H1 (cell line): ENCODE measurements around the gene FIZ1. TPM values are rescaled to one million over a fixed set of nuclear protein-coding genes. Genes with fewer than 3 reads are reported as not detected.
A peak's percentile ranks its signal among the peaks of the same experiment; 100 is the strongest.

ENCODE experiments used
- CTCF ChIA-PET: fragments of 300-600 bp; sonication (Branson Sonifier 250); formaldehyde crosslinking; loops from one replicate; lab custom pipeline; 2021; ENCODE audit not compliant: partially characterized antibody; lab: Charles Lee
- POLR2A ChIA-PET: fragments of 300-600 bp; sonication (Branson Sonifier 250); formaldehyde crosslinking; loops from one replicate; lab custom pipeline; 2021; ENCODE audit warnings: inconsistent platforms; ENCODE audit not compliant: partially characterized antibody; lab: Charles Lee
- DNase-seq, 2 experiments: peaks; one replicate each; pipeline versions ENCODE4 v3.0.0 to v3.0.0-alpha.2; 2010 to 2022; ENCODE audit warnings: low spot score in 2 of 2, low read depth in 1 of 2, mixed read lengths in 1 of 2
- FAIRE-seq: peaks from 2 replicates; lab custom pipeline; 2011; peaks lifted over from hg19 to GRCh38; lab: Jason Lieb, UNC
- H2AFZ ChIP-seq: 2 replicates; pipeline ENCODE4 v1.8.1; 2012; ENCODE audit warnings: low read length, inconsistent platforms
- H2AK5ac ChIP-seq: 2 replicates; pipeline ENCODE4 v1.6.1; 2013; ENCODE audit warnings: low read depth, low read length
- H2BK120ac ChIP-seq: replicated peaks from 2 replicates; pipeline ENCODE3; 2013; ENCODE audit warnings: low read depth, low read length, inconsistent platforms
- H2BK12ac ChIP-seq: 2 replicates; pipeline ENCODE4 v1.6.1; 2013; ENCODE audit warnings: low read depth, low read length
- H2BK15ac ChIP-seq: 2 replicates; pipeline ENCODE4 v1.6.1; 2013; ENCODE audit warnings: low read length
- H2BK20ac ChIP-seq: 2 replicates; pipeline ENCODE4 v1.6.1; 2013; ENCODE audit warnings: low read length
- H2BK5ac ChIP-seq: 2 replicates; pipeline ENCODE4 v1.6.1; 2013; ENCODE audit warnings: low read depth, low read length
- H3K14ac ChIP-seq: 2 replicates; pipeline ENCODE4 v1.6.1; 2013; ENCODE audit warnings: inconsistent platforms; ENCODE audit not compliant: insufficient read length
- H3K18ac ChIP-seq: 2 replicates; pipeline ENCODE4 v1.6.1; 2013; ENCODE audit warnings: low read length; ENCODE audit errors: extremely low read depth
- H3K23ac ChIP-seq: 2 replicates; pipeline ENCODE4 v1.6.1; 2013; ENCODE audit warnings: inconsistent platforms; ENCODE audit not compliant: insufficient read length
- H3K23me2 ChIP-seq: 2 replicates; pipeline ENCODE4 v1.6.1; 2013; ENCODE audit warnings: low read depth, low read length
- H3K27ac ChIP-seq: 2 replicates; pipeline ENCODE4 v1.6.1; 2011; ENCODE audit warnings: low read depth, low read length, inconsistent platforms
- H3K27me3 ChIP-seq, 4 experiments: replicated peaks in 1 of 4; 1 replicate in 1 of 4; 2 replicates in 3 of 4; pipeline versions ENCODE4 v1.6.1 to v1.8.1; 2011 to 2013; ENCODE audit warnings: low read length in 3 of 4, mild to moderate bottlenecking in 3 of 4, inconsistent platforms in 2 of 4, mixed read lengths in 2 of 4, moderate library complexity in 1 of 4; ENCODE audit not compliant: control insufficient read depth in 3 of 4, insufficient read depth in 3 of 4; ENCODE audit errors: extremely low read depth in 1 of 4
- H3K36me3 ChIP-seq, 4 experiments: 2 replicates each; pipeline versions ENCODE4 v1.6.1 to v1.8.1; 2011 to 2013; ENCODE audit warnings: mild to moderate bottlenecking in 4 of 4, low read length in 3 of 4, moderate library complexity in 2 of 4, control low read depth in 1 of 4, inconsistent platforms in 1 of 4; ENCODE audit not compliant: insufficient read depth in 4 of 4, control insufficient read depth in 2 of 4
- H3K4ac ChIP-seq: replicated peaks from 2 replicates; pipeline ENCODE3; 2013; ENCODE audit warnings: low read length, low read depth, mixed read lengths, inconsistent platforms; ENCODE audit not compliant: insufficient read length
- H3K4me1 ChIP-seq, 4 experiments: replicated peaks in 1 of 4; 1 replicate in 1 of 4; 2 replicates in 3 of 4; pipeline versions ENCODE4 v1.6.1 to v1.8.1; 2011 to 2013; ENCODE audit warnings: low read length in 3 of 4, inconsistent platforms in 2 of 4, mixed read lengths in 1 of 4; ENCODE audit not compliant: insufficient read depth in 4 of 4, control insufficient read depth in 3 of 4
- H3K4me2 ChIP-seq, 2 experiments: 2 replicates each; pipeline versions ENCODE4 v1.6.1 to v1.8.1; 2011 to 2013; ENCODE audit warnings: low read depth in 2 of 2, low read length in 2 of 2, control low read depth in 1 of 2, inconsistent platforms in 1 of 2, mild to moderate bottlenecking in 1 of 2; ENCODE audit not compliant: insufficient read depth in 1 of 2
- H3K4me3 ChIP-seq, 4 experiments: fragments of 200-600, 300-600 bp in 1 of 4; sonication (generic), shearing (Covaris generic), sonication (Bioruptor Twin) in 1 of 4; 2 replicates each; pipeline versions ENCODE4 v1.5.1 to v1.8.1; 2011 to 2016; ENCODE audit warnings: low read length in 4 of 4, low read depth in 3 of 4, control low read depth in 2 of 4, inconsistent platforms in 2 of 4, mild to moderate bottlenecking in 2 of 4, mixed read lengths in 1 of 4, moderate library complexity in 1 of 4; ENCODE audit not compliant: insufficient read depth in 2 of 4; ENCODE audit errors: extremely low read depth in 1 of 4
- H3K56ac ChIP-seq: replicated peaks from 2 replicates; pipeline ENCODE3; 2013; ENCODE audit warnings: low read depth, mild to moderate bottlenecking, mixed read lengths, low read length, inconsistent platforms; ENCODE audit not compliant: insufficient read length
- H3K79me1 ChIP-seq: 2 replicates; pipeline ENCODE4 v1.6.1; 2013; ENCODE audit warnings: low read depth, low read length, control low read depth
- H3K79me2 ChIP-seq, 2 experiments: 2 replicates each; pipeline versions ENCODE4 v1.6.1 to v1.8.1; 2012 to 2013; ENCODE audit warnings: low read length in 2 of 2, mild to moderate bottlenecking in 2 of 2, inconsistent platforms in 1 of 2; ENCODE audit not compliant: insufficient read depth in 2 of 2, control insufficient read depth in 1 of 2
- H3K9ac ChIP-seq, 4 experiments: replicated peaks in 1 of 4; 1 replicate in 1 of 4; 2 replicates in 3 of 4; pipeline versions ENCODE4 v1.6.1 to v1.8.1; 2011 to 2013; ENCODE audit warnings: low read depth in 3 of 4, low read length in 3 of 4, control low read depth in 2 of 4, mild to moderate bottlenecking in 2 of 4, moderate library complexity in 2 of 4, inconsistent platforms in 1 of 4; ENCODE audit errors: extremely low read depth in 1 of 4
- H3K9me3 ChIP-seq, 2 experiments: 2 replicates each; pipeline versions ENCODE4 v1.6.1 to v1.8.1; 2012 to 2013; ENCODE audit warnings: mild to moderate bottlenecking in 2 of 2, moderate library complexity in 2 of 2, control low read depth in 1 of 2, inconsistent platforms in 1 of 2, low read depth in 1 of 2, low read length in 1 of 2, mixed read lengths in 1 of 2; ENCODE audit not compliant: insufficient read depth in 2 of 2
- H4K20me1 ChIP-seq, 2 experiments: replicated peaks in 1 of 2; 2 replicates each; pipeline versions ENCODE3 to v1.8.1; 2011 to 2013; ENCODE audit warnings: inconsistent platforms in 2 of 2, low read length in 2 of 2, mild to moderate bottlenecking in 1 of 2; ENCODE audit not compliant: insufficient read depth in 2 of 2, control insufficient read depth in 1 of 2
- H4K5ac ChIP-seq: 2 replicates; pipeline ENCODE4 v1.6.1; 2013; ENCODE audit warnings: low read length, low read depth, mixed read lengths, inconsistent platforms; ENCODE audit not compliant: insufficient read length
- H4K8ac ChIP-seq: 2 replicates; pipeline ENCODE4 v1.8.0; 2013; ENCODE audit warnings: mild to moderate bottlenecking, moderate library complexity, low read length, inconsistent platforms; ENCODE audit not compliant: insufficient read depth; ENCODE audit errors: extremely low read depth
- H4K91ac ChIP-seq: replicated peaks from 2 replicates; pipeline ENCODE3; 2013; ENCODE audit warnings: low read length, mixed read lengths, inconsistent platforms; ENCODE audit not compliant: insufficient read length
- ATF2 ChIP-seq: IDR thresholded peaks from 2 replicates; pipeline ENCODE4 v1.6.1; 2012; ENCODE audit warnings: low read length, inconsistent platforms
- BCL11A ChIP-seq, 2 experiments: IDR thresholded peaks; one replicate each; pipeline ENCODE4 v1.6.1; 2011; ENCODE audit warnings: low read depth in 2 of 2, low read length in 2 of 2, mild to moderate bottlenecking in 2 of 2
- BRCA1 ChIP-seq: IDR thresholded peaks from 2 replicates; pipeline ENCODE4 v1.6.1; 2012; ENCODE audit warnings: low read depth, low read length, improper control_type of control experiment
- CBX8 ChIP-seq: fragments of 300-800, 300-1000 bp; sonication (generic); IDR thresholded peaks from 2 replicates; pipeline ENCODE4 v1.7.1; 2016; ENCODE audit warnings: low read depth, low read length, borderline replicate concordance
- MAX ChIP-seq: IDR thresholded peaks from 2 replicates; pipeline ENCODE4 v1.6.1; 2012; ENCODE audit warnings: inconsistent platforms
- POU5F1 ChIP-seq: IDR thresholded peaks from 2 replicates; pipeline ENCODE4 v1.6.1; 2011; ENCODE audit warnings: low read depth, mild to moderate bottlenecking, low read length, moderate library complexity
- ZNF274 ChIP-seq: IDR thresholded peaks from 2 replicates; pipeline ENCODE4 v1.7.0; 2012; ENCODE audit warnings: low read length, borderline replicate concordance; ENCODE audit errors: extremely low read depth
- WGBS, 2 experiments: shearing (Covaris generic) in 1 of 2; methylation state at CpG; one replicate each; pipeline versions ENCODE4 v1.1.6 to v1.1.7; 2013 to 2015; ENCODE audit warnings: low lambda C conversion rate in 2 of 2, mixed read lengths in 2 of 2, inconsistent platforms in 1 of 2, low coverage in 1 of 2, missing lambda C conversion rate in 1 of 2; ENCODE audit not compliant: insufficient replicate concordance in 2 of 2, insufficient coverage in 1 of 2, insufficient read length in 1 of 2; ENCODE audit errors: extremely low coverage in 1 of 2, missing lambda C conversion rate in 1 of 2; 5-methylcytosine and 5-hydroxymethylcytosine counted together
- polyA plus RNA-seq, 7 experiments: library from polyadenylated mRNA; depleted of rRNA in 3 of 7; stranded (reverse) in 5 of 7; unstranded in 2 of 7; fragments of >200 nt in 5 of 7; fragments of 200-250 nt in 2 of 7; gene quantifications; 1 replicate in 5 of 7; 2 replicates in 1 of 7; 4 replicates in 1 of 7; pipeline versions ENCODE4 v1.2.1 to v1.2.3, GENCODE V29; 2011 to 2013; ENCODE audit warnings: missing spikeins in 2 of 7, mixed read lengths in 2 of 7
- total RNA-seq: library from RNA; stranded (reverse); fragmentation: NEBNext Ultra II Directional; extraction: Animal tissue kit (Norgen Biotek cat#: 25700); gene quantifications from 2 replicates; pipeline ENCODE4 v1.2.1, GENCODE V29; 2021
- TF ChIP-seq, protein P1 (sequence below), 3 experiments: IDR thresholded peaks; 1 replicate in 2 of 3; 2 replicates in 1 of 3; pipeline versions ENCODE4 v1.5.1 to v1.6.1; 2011; ENCODE audit warnings: low read length in 3 of 3, mild to moderate bottlenecking in 3 of 3, inconsistent platforms in 2 of 3, low read depth in 1 of 3, moderate library complexity in 1 of 3; ENCODE audit not compliant: insufficient read depth in 1 of 3; ENCODE audit errors: control extremely low read depth in 1 of 3

The FIZ1 gene
- total and polyA plus RNA-seq, 2 of the 8 experiments (the other 6 are each of a cell fraction or from before 2014, with no cell fraction given), result 9.1 to 18.5 TPM

- Histone ChIP-seq H3K4me1 (peaks cover 0 to 22% (median 12%) of the 10 kb centered on the region in 4 experiments; a peak in 6 of 7 replicates), H3K4ac (peak overlapping the region; percentile 91), H3K4me3 (peak overlapping the region; percentile 74 to 98 (median 88)), H3K23me2 (peaks cover 36% of the 10 kb centered on the region), H3K36me3 (peaks cover 7 to 13% (median 10%) of the 10 kb centered on the region in 4 experiments), H3K9me3 (no peaks in the 10 kb centered on the region; a peak in 1 of 4 replicates), H4K5ac (no peak overlapping the region), H3K27ac (peak overlapping the region; percentile 48), H3K27me3 (no peaks in the 10 kb centered on the region), H2BK12ac (no peak overlapping the region), H3K9ac (peak overlapping the region; percentile 52 to 88 (median 75)), H4K8ac (peak overlapping the region; percentile 57), H2AK5ac (no peak overlapping the region), H4K20me1 (peaks cover 0 to 7% of the 10 kb centered on the region in 2 experiments), H2BK20ac (no peak overlapping the region), H2AFZ (no peak overlapping the region), H3K79me1 (peaks cover 11% of the 10 kb centered on the region), H2BK120ac (peak overlapping the region; percentile 13), H2BK15ac (no peak overlapping the region), H3K79me2 (peaks cover 4 to 21% of the 10 kb centered on the region in 2 experiments; a peak in 3 of 4 replicates), H3K14ac (no peak overlapping the region), H3K18ac (peak overlapping the region; percentile 48; the same call in 1 of the 2 replicates), H3K56ac (peak overlapping the region; percentile 90), H2BK5ac (0 out of 2 replicates have a peak overlapping the region, but pooled peaks have one; percentile 35), H3K23ac (no peak overlapping the region), H3K4me2 (peak overlapping the region; percentile 90 to 99), H4K91ac (no peak overlapping the region)
- ChIA-PET CTCF (interaction anchor here (4.0 to 6.9 kb wide), 2 partner anchors 9 to 12 kb away, joined by 18 to 56 read pairs; no protein-coding TSS in a partner anchor), POLR2A (interaction anchor here (1.0 to 9.2 kb wide), 3 partner anchors 9 to 22 kb away, joined by 3 to 96 read pairs (median 3); no protein-coding TSS in a partner anchor)
- no peak for FAIRE-seq
- no peak for DNase-seq
- WGBS, 2 experiments, result 3% methylated on average over 8 of the region's 15 CpGs; no CpG with 5 or more reads in 1 of the 2 experiments
- TF ChIP-seq ATF2 (no peak), ZNF274 (no peak), CBX8 (no peak), MAX (0 out of 2 replicates have a peak, but pooled peaks have one; percentile 30), BCL11A (IDR thresholded peaks at IDR 0.05; ENCODE audit: low read depth in 2 of 2, low read length in 2 of 2) (no peak), POU5F1 (no peak), BRCA1 (no peak)
- TF ChIP-seq, protein P1, sequence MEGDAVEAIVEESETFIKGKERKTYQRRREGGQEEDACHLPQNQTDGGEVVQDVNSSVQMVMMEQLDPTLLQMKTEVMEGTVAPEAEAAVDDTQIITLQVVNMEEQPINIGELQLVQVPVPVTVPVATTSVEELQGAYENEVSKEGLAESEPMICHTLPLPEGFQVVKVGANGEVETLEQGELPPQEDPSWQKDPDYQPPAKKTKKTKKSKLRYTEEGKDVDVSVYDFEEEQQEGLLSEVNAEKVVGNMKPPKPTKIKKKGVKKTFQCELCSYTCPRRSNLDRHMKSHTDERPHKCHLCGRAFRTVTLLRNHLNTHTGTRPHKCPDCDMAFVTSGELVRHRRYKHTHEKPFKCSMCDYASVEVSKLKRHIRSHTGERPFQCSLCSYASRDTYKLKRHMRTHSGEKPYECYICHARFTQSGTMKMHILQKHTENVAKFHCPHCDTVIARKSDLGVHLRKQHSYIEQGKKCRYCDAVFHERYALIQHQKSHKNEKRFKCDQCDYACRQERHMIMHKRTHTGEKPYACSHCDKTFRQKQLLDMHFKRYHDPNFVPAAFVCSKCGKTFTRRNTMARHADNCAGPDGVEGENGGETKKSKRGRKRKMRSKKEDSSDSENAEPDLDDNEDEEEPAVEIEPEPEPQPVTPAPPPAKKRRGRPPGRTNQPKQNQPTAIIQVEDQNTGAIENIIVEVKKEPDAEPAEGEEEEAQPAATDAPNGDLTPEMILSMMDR (IDR thresholded peaks at IDR 0.05; ENCODE audit: control extremely low read depth in 1 of 3, insufficient read depth in 1 of 3, low read depth in 1 of 3, low read length in 3 of 3), result no peak
Observed at GRCh38 chr19:55643887-55644176, 44.5 kb upstream of the FIZ1 start.
